Progenitor cell of endocrine pancreas (in vitro differentiated cells): Measurements from ENCODE around the gene DIPK1A. TPM values are rescaled to one million over a fixed set of nuclear protein-coding genes. Genes with fewer than 3 reads are reported as not detected.

Experiments used
- DNase-seq: peaks from one replicate; pipeline ENCODE4 v3.0.0; 2021; ENCODE audit warnings: low spot score; ENCODE audit not compliant: unreplicated experiment
- H3K27ac Mint-ChIP-seq: 2 replicates; pipeline ENCODE4 v1.8.0; 2021; ENCODE audit warnings: mild to moderate bottlenecking, moderate library complexity, mixed read lengths
- H3K27me3 Mint-ChIP-seq: 2 replicates; pipeline ENCODE4 v1.8.0; 2021; ENCODE audit warnings: mixed read lengths
- H3K36me3 Mint-ChIP-seq: 2 replicates; pipeline ENCODE4 v1.8.0; 2022; ENCODE audit warnings: mixed read lengths; ENCODE audit not compliant: insufficient read depth
- H3K4me1 Mint-ChIP-seq: 2 replicates; pipeline ENCODE4 v1.8.0; 2021; ENCODE audit warnings: low read depth, mixed read lengths
- H3K4me3 Mint-ChIP-seq: 2 replicates; pipeline ENCODE4 v1.8.0; 2021; ENCODE audit warnings: low read depth, mild to moderate bottlenecking, moderate library complexity, mixed read lengths
- H3K9me3 Mint-ChIP-seq: 2 replicates; pipeline ENCODE4 v1.8.0; 2021; ENCODE audit warnings: low read depth, mixed read lengths
- CTCF ChIP-seq: fragments of 200-600 bp; sonication (generic); IDR thresholded peaks from one replicate; pipeline ENCODE4 v1.5.0; 2021; ENCODE audit warnings: antibody characterized with exemption, mild to moderate bottlenecking; ENCODE audit not compliant: unreplicated experiment
- total RNA-seq: library from RNA; stranded (reverse); gene quantifications from 2 replicates; pipeline ENCODE4 v1.2.1, GENCODE V29; 2021

The DIPK1A gene
- total RNA-seq, 1 donor from 2014 or later, result 6.9 TPM

GRCh38 chr1:92948071-92948470 lies 13.2 kb downstream of the DIPK1A start:
- Mint-ChIP-seq H3K27ac (no peak overlapping the region), H3K36me3 (no peaks in the 10 kb centered on the region), H3K9me3 (no peaks in the 10 kb centered on the region), H3K4me3 (no peak overlapping the region), H3K4me1 (peaks cover 10% of the 10 kb centered on the region), H3K27me3 (no peaks in the 10 kb centered on the region)
- TF ChIP-seq CTCF, result no peak
- no peak for DNase-seq

- H3K9me3 Mint-ChIP-seq, result no peaks in the 10 kb centered on the region
- no peak overlapping the region for H3K27ac Mint-ChIP-seq
Measured at GRCh38 chr1:92945748-92946270, 15.5 kb downstream of the DIPK1A start.

GRCh38 chr1:92944901-92945747 lies 16.1 kb downstream of the DIPK1A start:
- Mint-ChIP-seq H3K36me3 (no peaks in the 10 kb centered on the region), H3K4me1 (peaks cover 12% of the 10 kb centered on the region), H3K27ac (no peak overlapping the region), H3K9me3 (no peaks in the 10 kb centered on the region), H3K27me3 (no peaks in the 10 kb centered on the region), H3K4me3 (no peak overlapping the region)
- no peak for DNase-seq
- no peak for TF ChIP-seq CTCF

More at GRCh38 chr1:92945748-92946270, 15.5 kb downstream of the DIPK1A start:
- no peak overlapping the region for H3K4me3 Mint-ChIP-seq
- H3K27me3 Mint-ChIP-seq, result no peaks in the 10 kb centered on the region
- peaks cover 12% of the 10 kb centered on the region for H3K4me1 Mint-ChIP-seq
- no peaks in the 10 kb centered on the region for H3K36me3 Mint-ChIP-seq
- no peak for TF ChIP-seq CTCF
- DNase-seq, result no peak

- no peaks in the 10 kb centered on the region for H3K36me3 Mint-ChIP-seq
- H3K27me3 Mint-ChIP-seq, result no peaks in the 10 kb centered on the region
- no peak overlapping the region for H3K4me3 Mint-ChIP-seq
- no peak for TF ChIP-seq CTCF
- no peak overlapping the region for H3K27ac Mint-ChIP-seq
- H3K9me3 Mint-ChIP-seq, result no peaks in the 10 kb centered on the region
- H3K4me1 Mint-ChIP-seq, result peaks cover 12% of the 10 kb centered on the region
- no peak for DNase-seq
Measured at GRCh38 chr1:92943502-92943847, 17.8 kb downstream of the DIPK1A start.

GRCh38 chr1:92940541-92940940 lies 20.7 kb downstream of the DIPK1A start:
- Mint-ChIP-seq H3K27ac (no peak overlapping the region), H3K27me3 (no peaks in the 10 kb centered on the region), H3K36me3 (no peaks in the 10 kb centered on the region), H3K4me1 (peaks cover 8% of the 10 kb centered on the region), H3K9me3 (no peaks in the 10 kb centered on the region), H3K4me3 (no peak overlapping the region)
- DNase-seq, result no peak
- TF ChIP-seq CTCF, result no peak
